Measurements from ENCODE around the gene MINDY4. TPM values are rescaled to one million over a fixed set of nuclear protein-coding genes. Genes with fewer than 3 reads are reported as not detected.
A peak's percentile ranks its signal among the peaks of the same experiment; 100 is the strongest.

The MINDY4 gene
- total and polyA plus RNA-seq, 4 donors, result 7.2 to 13.8 (median 9.1) TPM

- H3K27ac ChIP-seq (ENCODE audit: low read depth, low read length), result no peak overlapping the region
- H3K4me1 ChIP-seq (ENCODE audit: control insufficient read depth, insufficient read depth, low read length), result peaks cover 72% of the 10 kb centered on the region
- H3K9me3 ChIP-seq (ENCODE audit: control insufficient read depth, insufficient read depth, low read length), result no peaks in the 10 kb centered on the region
- no peak overlapping the region for H3K4me3 ChIP-seq (ENCODE audit: low read depth, low read length)
- no peak for DNase-seq (ENCODE audit: low read depth in 4 of 6, low spot score in 6 of 6)
- H3K27me3 ChIP-seq (ENCODE audit: control insufficient read depth, insufficient read depth, low read length), result no peaks in the 10 kb centered on the region
- H3K36me3 ChIP-seq (ENCODE audit: control insufficient read depth, insufficient read depth, low read length), result peaks cover 8% of the 10 kb centered on the region
- WGBS (ENCODE audit: insufficient coverage), result 87% methylated on average over 14 of the region's 14 CpGs
Measured at GRCh38 chr7:30907527-30908267, 136.5 kb downstream of the MINDY4 start.

GRCh38 chr7:30908681-30909080 lies 137.5 kb downstream of the MINDY4 start:
- no peaks in the 10 kb centered on the region for H3K27me3 ChIP-seq (ENCODE audit: control insufficient read depth, insufficient read depth, low read length)
- peaks cover 82% of the 10 kb centered on the region for H3K4me1 ChIP-seq (ENCODE audit: control insufficient read depth, insufficient read depth, low read length)
- no peak overlapping the region for H3K4me3 ChIP-seq (ENCODE audit: low read depth, low read length)
- H3K36me3 ChIP-seq (ENCODE audit: control insufficient read depth, insufficient read depth, low read length), result peaks cover 9% of the 10 kb centered on the region
- 49% methylated on average over 8 of the region's 10 CpGs for WGBS (ENCODE audit: insufficient coverage)
- H3K27ac ChIP-seq (ENCODE audit: low read depth, low read length), result no peak overlapping the region
- no peaks in the 10 kb centered on the region for H3K9me3 ChIP-seq (ENCODE audit: control insufficient read depth, insufficient read depth, low read length)
- DNase-seq (ENCODE audit: low read depth in 4 of 6, low spot score in 6 of 6), result no peak

GRCh38 chr7:30909431-30909830 lies 138.2 kb downstream of the MINDY4 start:
- no peak overlapping the region for H3K27ac ChIP-seq (ENCODE audit: low read depth, low read length)
- no peak for DNase-seq (ENCODE audit: low read depth in 4 of 6, low spot score in 6 of 6)
- H3K4me3 ChIP-seq (ENCODE audit: low read depth, low read length), result no peak overlapping the region
- H3K36me3 ChIP-seq (ENCODE audit: control insufficient read depth, insufficient read depth, low read length), result peaks cover 10% of the 10 kb centered on the region
- H3K27me3 ChIP-seq (ENCODE audit: control insufficient read depth, insufficient read depth, low read length), result no peaks in the 10 kb centered on the region
- peaks cover 89% of the 10 kb centered on the region for H3K4me1 ChIP-seq (ENCODE audit: control insufficient read depth, insufficient read depth, low read length)
- no peaks in the 10 kb centered on the region for H3K9me3 ChIP-seq (ENCODE audit: control insufficient read depth, insufficient read depth, low read length)
- 90% methylated on average over 6 of the region's 6 CpGs for WGBS (ENCODE audit: insufficient coverage)

GRCh38 chr7:30910411-30911073 lies 139.3 kb downstream of the MINDY4 start:
- H3K4me1 ChIP-seq (ENCODE audit: control insufficient read depth, insufficient read depth, low read length), result peaks cover 94% of the 10 kb centered on the region
- WGBS (ENCODE audit: insufficient coverage), result 47% methylated on average over 11 of the region's 11 CpGs
- no peak for DNase-seq (ENCODE audit: low read depth in 4 of 6, low spot score in 6 of 6)

GRCh38 chr7:30911133-30911532 lies 139.9 kb downstream of the MINDY4 start:
- Histone ChIP-seq H3K27ac (ENCODE audit: low read depth, low read length) (peak overlapping the region; percentile 47), H3K9me3 (ENCODE audit: control insufficient read depth, insufficient read depth, low read length) (no peaks in the 10 kb centered on the region), H3K36me3 (ENCODE audit: control insufficient read depth, insufficient read depth, low read length) (peaks cover 8% of the 10 kb centered on the region), H3K4me1 (ENCODE audit: control insufficient read depth, insufficient read depth, low read length) (peaks cover 94% of the 10 kb centered on the region), H3K27me3 (ENCODE audit: control insufficient read depth, insufficient read depth, low read length) (no peaks in the 10 kb centered on the region), H3K4me3 (ENCODE audit: low read depth, low read length) (no peak overlapping the region)
- WGBS (ENCODE audit: insufficient coverage), result 83% methylated on average over 9 of the region's 11 CpGs
- DNase-seq (ENCODE audit: low read depth in 4 of 6, low spot score in 6 of 6), result no peak

More at GRCh38 chr7:30910411-30911073, 139.3 kb downstream of the MINDY4 start:
- no peaks in the 10 kb centered on the region for H3K27me3 ChIP-seq (ENCODE audit: control insufficient read depth, insufficient read depth, low read length)
- H3K27ac ChIP-seq (ENCODE audit: low read depth, low read length), result peak overlapping the region; percentile 47
- no peaks in the 10 kb centered on the region for H3K9me3 ChIP-seq (ENCODE audit: control insufficient read depth, insufficient read depth, low read length)
- H3K36me3 ChIP-seq (ENCODE audit: control insufficient read depth, insufficient read depth, low read length), result peaks cover 10% of the 10 kb centered on the region
- H3K4me3 ChIP-seq (ENCODE audit: low read depth, low read length), result no peak overlapping the region

- peaks cover 7% of the 10 kb centered on the region for H3K36me3 ChIP-seq (ENCODE audit: control insufficient read depth, insufficient read depth, low read length)
- peak within 1 kb of the TSS; percentile 43 for H3K4me3 ChIP-seq (ENCODE audit: low read depth, low read length)
- peak in 4 of 6 donors; percentile 52 to 90 (median 69) for DNase-seq (ENCODE audit: low read depth in 4 of 6, low spot score in 6 of 6)
- 19% methylated on average over 12 of the region's 12 CpGs for WGBS (ENCODE audit: insufficient coverage)
- peak within 1 kb of the TSS; percentile 47 for H3K27ac ChIP-seq (ENCODE audit: low read depth, low read length)
- no peaks in the 10 kb centered on the region for H3K27me3 ChIP-seq (ENCODE audit: control insufficient read depth, insufficient read depth, low read length)
- peaks cover 94% of the 10 kb centered on the region for H3K4me1 ChIP-seq (ENCODE audit: control insufficient read depth, insufficient read depth, low read length)
- H3K9me3 ChIP-seq (ENCODE audit: control insufficient read depth, insufficient read depth, low read length), result no peaks in the 10 kb centered on the region
Measured at GRCh38 chr7:30911561-30911969, 140.3 kb downstream of the MINDY4 start, which contains the start of gene AQP1. Gene AQP1, plus strand, starts transcription at chr7:30911853. Its CDS starts 57 bp downstream, at chr7:30911910.

GRCh38 chr7:30912021-30912730 lies 141.0 kb downstream of the MINDY4 start:
- Histone ChIP-seq H3K36me3 (ENCODE audit: control insufficient read depth, insufficient read depth, low read length) (peaks cover 7% of the 10 kb centered on the region), H3K27ac (ENCODE audit: low read depth, low read length) (peak overlapping the region; percentile 36), H3K4me1 (ENCODE audit: control insufficient read depth, insufficient read depth, low read length) (peaks cover 95% of the 10 kb centered on the region), H3K9me3 (ENCODE audit: control insufficient read depth, insufficient read depth, low read length) (no peaks in the 10 kb centered on the region), H3K27me3 (ENCODE audit: control insufficient read depth, insufficient read depth, low read length) (no peaks in the 10 kb centered on the region), H3K4me3 (ENCODE audit: low read depth, low read length) (peak overlapping the region; percentile 43)
- DNase-seq (ENCODE audit: low read depth in 4 of 6, low spot score in 6 of 6), result peak in 2 of 6 donors; percentile 46 to 68
- WGBS (ENCODE audit: insufficient coverage), result 80% methylated on average over 21 of the region's 26 CpGs

GRCh38 chr7:30912731-30912985 lies 141.4 kb downstream of the MINDY4 start:
- DNase-seq (ENCODE audit: low read depth in 4 of 6, low spot score in 6 of 6), result no peak
- Histone ChIP-seq H3K36me3 (ENCODE audit: control insufficient read depth, insufficient read depth, low read length) (peaks cover 7% of the 10 kb centered on the region), H3K4me1 (ENCODE audit: control insufficient read depth, insufficient read depth, low read length) (peaks cover 93% of the 10 kb centered on the region), H3K27ac (ENCODE audit: low read depth, low read length) (peak overlapping the region; percentile 36), H3K9me3 (ENCODE audit: control insufficient read depth, insufficient read depth, low read length) (no peaks in the 10 kb centered on the region), H3K27me3 (ENCODE audit: control insufficient read depth, insufficient read depth, low read length) (no peaks in the 10 kb centered on the region), H3K4me3 (ENCODE audit: low read depth, low read length) (peak overlapping the region; percentile 43)
- WGBS (ENCODE audit: insufficient coverage), result 83% methylated on average over 2 of the region's 2 CpGs

GRCh38 chr7:30912986-30913811 lies 142.0 kb downstream of the MINDY4 start:
- 72% methylated on average over 17 of the region's 17 CpGs for WGBS (ENCODE audit: insufficient coverage)
- no peak for DNase-seq (ENCODE audit: low read depth in 4 of 6, low spot score in 6 of 6)
- no peaks in the 10 kb centered on the region for H3K9me3 ChIP-seq (ENCODE audit: control insufficient read depth, insufficient read depth, low read length)
- peak overlapping the region; percentile 25 for H3K27ac ChIP-seq (ENCODE audit: low read depth, low read length)
- peaks cover 2% of the 10 kb centered on the region for H3K36me3 ChIP-seq (ENCODE audit: control insufficient read depth, insufficient read depth, low read length)
- H3K4me1 ChIP-seq (ENCODE audit: control insufficient read depth, insufficient read depth, low read length), result peaks cover 88% of the 10 kb centered on the region
- H3K27me3 ChIP-seq (ENCODE audit: control insufficient read depth, insufficient read depth, low read length), result no peaks in the 10 kb centered on the region
- H3K4me3 ChIP-seq (ENCODE audit: low read depth, low read length), result peak overlapping the region; percentile 43

All from spinal cord (tissue), 10 donors.